Measurements from ENCODE around the gene UNC80.

DNA sequence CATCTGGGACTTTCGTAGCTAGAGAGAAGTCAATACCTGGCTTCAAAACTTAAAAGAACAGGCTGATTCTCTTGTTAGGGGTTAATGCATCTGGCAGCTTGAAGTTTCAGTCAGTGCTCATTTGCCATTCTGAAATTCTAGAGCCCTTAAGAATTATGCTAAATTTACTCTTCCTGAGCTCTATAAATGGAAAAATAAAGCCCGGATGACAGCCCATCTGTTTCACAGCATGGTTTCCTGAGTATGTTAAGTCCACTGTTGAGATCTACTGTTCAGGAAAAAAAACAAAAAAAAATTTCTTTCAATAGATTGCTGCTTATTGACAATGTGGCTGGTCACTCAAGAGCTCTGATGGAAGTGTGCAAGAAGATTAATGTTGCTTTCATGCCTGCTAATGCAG, 129.5 kb downstream of the UNC80 start:
- TF ChIP-seq POLR2AphosphoS5 (IDR thresholded peaks at IDR 0.05; ENCODE audit: borderline replicate concordance, low read depth, low read length) (no peak), EZH2 (IDR thresholded peaks at IDR 0.05) (no peak), FOXP2 (optimal IDR thresholded peaks at IDR 0.05; ENCODE audit: control extremely low read depth, extremely low read length, insufficient read depth) (no peak)

All from SK-N-MC (cell line).